Esophagus muscularis mucosa (tissue), 4 donors: ENCODE data around the gene CBFA2T3. TPM values are rescaled to one million over a fixed set of nuclear protein-coding genes. Genes with fewer than 3 reads are reported as not detected.

Experiments used
- DNase-seq: peaks from one replicate; pipeline ENCODE4 v3.0.0-alpha.2; 2017; ENCODE audit errors: extremely low spot score
- H3K27ac ChIP-seq, 4 donors: fragments of 200-600 bp; sonication (generic); replicated peaks in 1 of 4; 1 replicate in 3 of 4; 2 replicates in 1 of 4; pipeline ENCODE4 v1.5.1; 2016 to 2019; ENCODE audit warnings: mild to moderate bottlenecking in 1 of 4
- H3K27me3 ChIP-seq, 4 donors: fragments of 200-600 bp; sonication (generic); one replicate each; pipeline versions ENCODE4 v1.5.1 to v1.6.0; 2016 to 2019
- H3K36me3 ChIP-seq, 4 donors: fragments of 200-600 bp; sonication (generic); one replicate each; pipeline ENCODE4 v1.5.1; 2016 to 2019
- H3K4me1 ChIP-seq, 4 donors: fragments of 200-600 bp; sonication (generic); one replicate each; pipeline ENCODE4 v1.5.1; 2016 to 2019
- H3K4me3 ChIP-seq, 4 donors: fragments of 200-600 bp; sonication (generic); 1 replicate in 2 of 4; 2 replicates in 2 of 4; pipeline ENCODE4 v1.5.1; 2016 to 2019; ENCODE audit warnings: mild to moderate bottlenecking in 4 of 4, moderate library complexity in 1 of 4
- H3K9me3 ChIP-seq, 4 donors: fragments of 200-600 bp; sonication (generic); 1 replicate in 3 of 4; 2 replicates in 1 of 4; pipeline ENCODE4 v1.5.1; 2016 to 2019
- CTCF ChIP-seq, 3 experiments: fragments of 200-600 bp in 2 of 3; fragments of 450-650 bp in 1 of 3; sonication (generic) in 2 of 3; IDR thresholded peaks; one replicate each; pipeline ENCODE4 v1.5.1; 2017 to 2019; ENCODE audit warnings: antibody characterized with exemption in 3 of 3, mild to moderate bottlenecking in 2 of 3, moderate library complexity in 1 of 3
- EP300 ChIP-seq: sonication (generic); formaldehyde crosslinking; IDR thresholded peaks from one replicate; pipeline ENCODE4 v1.6.1; 2017; ENCODE audit warnings: antibody characterized with exemption
- POLR2A ChIP-seq: fragments of 450-650 bp; IDR thresholded peaks from one replicate; pipeline ENCODE4 v1.6.1; 2017; ENCODE audit warnings: antibody characterized with exemption, moderate library complexity, mild to moderate bottlenecking, low read depth
- POLR2AphosphoS5 ChIP-seq, 2 donors: sonication (generic); formaldehyde crosslinking; IDR thresholded peaks; one replicate each; pipeline ENCODE4 v1.6.1; 2017; ENCODE audit warnings: antibody characterized with exemption in 2 of 2
- WGBS: methylation state at CpG from one replicate; pipeline ENCODE4 v1.1.5; 2018; 5-methylcytosine and 5-hydroxymethylcytosine counted together
- intact Hi-C: fragments of 100-400 bp; cut with DNase I; formaldehyde crosslinking; loops from one replicate; pipeline ENCODE4 v1.15.1; 2023
- total RNA-seq, 4 donors: library from RNA; depleted of rRNA; stranded (reverse); fragments of >200 nt; gene quantifications; one replicate each; pipeline versions ENCODE4 v1.1.0 to v1.2.1, GENCODE V29; 2016

The CBFA2T3 gene
- total RNA-seq, 4 donors from 2014 or later = 2.0 to 10.4 (median 3.5) TPM

- H3K9me3 ChIP-seq = no peaks in the 10 kb centered on the region
- intact Hi-C loops = no loop called here
- WGBS = 86% methylated on average over 1 of the region's 11 CpGs
Observed at GRCh38 chr16:88883946-88884345, 93.1 kb downstream of the CBFA2T3 start.

GRCh38 chr16:88883117-88883895 is 93.7 kb downstream of the CBFA2T3 start:
- no peak overlapping the region for H3K4me3 ChIP-seq
- WGBS = 90% methylated on average over 44 of the region's 49 CpGs
- H3K27ac ChIP-seq = no peak overlapping the region
- intact Hi-C loops = no loop called here
- H3K36me3 ChIP-seq = peaks cover 0 to 75% (median 28%) of the 10 kb centered on the region in 4 donors
- no peak for DNase-seq
- peaks cover 0 to 61% (median 0%) of the 10 kb centered on the region in 4 donors for H3K27me3 ChIP-seq
- TF ChIP-seq POLR2A = no peak
- TF ChIP-seq CTCF (IDR thresholded peaks at IDR 0.05) = no peak
- no peak for TF ChIP-seq EP300
- TF ChIP-seq POLR2AphosphoS5 (IDR thresholded peaks at IDR 0.05) = no peak
- peaks cover 33 to 41% (median 35%) of the 10 kb centered on the region in 4 donors for H3K4me1 ChIP-seq
- no peaks in the 10 kb centered on the region for H3K9me3 ChIP-seq

More at GRCh38 chr16:88883946-88884345, 93.1 kb downstream of the CBFA2T3 start:
- DNase-seq = no peak
- Histone ChIP-seq H3K27ac (no peak overlapping the region), H3K27me3 (peaks cover 0 to 57% (median 0%) of the 10 kb centered on the region in 4 donors), H3K36me3 (peaks cover 0 to 68% (median 24%) of the 10 kb centered on the region in 4 donors), H3K4me1 (peaks cover 33 to 46% (median 35%) of the 10 kb centered on the region in 4 donors), H3K4me3 (no peak overlapping the region)
- no peak for TF ChIP-seq EP300
- TF ChIP-seq CTCF (IDR thresholded peaks at IDR 0.05) = no peak
- TF ChIP-seq POLR2AphosphoS5 (IDR thresholded peaks at IDR 0.05) = no peak
- TF ChIP-seq POLR2A = no peak

- WGBS = 83% methylated on average over 20 of the region's 26 CpGs
- H3K4me3 ChIP-seq = no peak overlapping the region
- H3K27me3 ChIP-seq = peaks cover 0 to 69% (median 0%) of the 10 kb centered on the region in 4 donors
- H3K4me1 ChIP-seq = peaks cover 26 to 34% (median 28%) of the 10 kb centered on the region in 4 donors
- intact Hi-C loops = no loop called here
- H3K27ac ChIP-seq = no peak overlapping the region
- DNase-seq = no peak
- no peak for TF ChIP-seq POLR2AphosphoS5 (IDR thresholded peaks at IDR 0.05)
- no peak for TF ChIP-seq EP300
- TF ChIP-seq POLR2A = no peak
- TF ChIP-seq CTCF (IDR thresholded peaks at IDR 0.05) = no peak
- H3K9me3 ChIP-seq = no peaks in the 10 kb centered on the region
- H3K36me3 ChIP-seq = peaks cover 0 to 83% (median 31%) of the 10 kb centered on the region in 4 donors
Observed at GRCh38 chr16:88882358-88883030, 94.5 kb downstream of the CBFA2T3 start.

GRCh38 chr16:88881675-88882357 is 95.2 kb downstream of the CBFA2T3 start:
- H3K4me1 ChIP-seq = peaks cover 22 to 27% (median 23%) of the 10 kb centered on the region in 4 donors
- no peaks in the 10 kb centered on the region for H3K9me3 ChIP-seq
- WGBS = 71% methylated on average over 25 of the region's 27 CpGs
- H3K36me3 ChIP-seq = peaks cover 0 to 87% (median 31%) of the 10 kb centered on the region in 4 donors
- no peak overlapping the region for H3K27ac ChIP-seq
- DNase-seq = no peak
- no peak for TF ChIP-seq EP300
- no peak for TF ChIP-seq CTCF (IDR thresholded peaks at IDR 0.05)
- TF ChIP-seq POLR2AphosphoS5 (IDR thresholded peaks at IDR 0.05) = no peak
- no peak for TF ChIP-seq POLR2A
- H3K4me3 ChIP-seq = no peak overlapping the region
- intact Hi-C loops = no loop called here
- peaks cover 0 to 76% (median 0%) of the 10 kb centered on the region in 4 donors for H3K27me3 ChIP-seq
